Measurements from ENCODE around the gene VTI1B.
"Not testable (repeated sequence)": the region's sequence is repeated elsewhere in the genome, so short reads cannot be mapped to it uniquely, and the experiment has no call there.

The VTI1B gene, protein sequence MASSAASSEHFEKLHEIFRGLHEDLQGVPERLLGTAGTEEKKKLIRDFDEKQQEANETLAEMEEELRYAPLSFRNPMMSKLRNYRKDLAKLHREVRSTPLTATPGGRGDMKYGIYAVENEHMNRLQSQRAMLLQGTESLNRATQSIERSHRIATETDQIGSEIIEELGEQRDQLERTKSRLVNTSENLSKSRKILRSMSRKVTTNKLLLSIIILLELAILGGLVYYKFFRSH

GRCh38 chr14:67674480-67675218 is at the start of gene VTI1B:
Gene VTI1B, minus strand, starts transcription at chr14:67674632. Its CDS starts 143 bp downstream, at chr14:67674489.
- DNase-seq (ENCODE audit: low read depth in 2 of 2) = peak; percentile 47 to 70

- DNase-seq (ENCODE audit: low read depth in 2 of 2) = no peak
Measured at GRCh38 chr14:67722293-67722692, 47.9 kb upstream of the VTI1B start.

- DNase-seq (ENCODE audit: low read depth in 2 of 2) = no peak
Measured at GRCh38 chr14:67721875-67722274, 47.4 kb upstream of the VTI1B start.

DNA sequence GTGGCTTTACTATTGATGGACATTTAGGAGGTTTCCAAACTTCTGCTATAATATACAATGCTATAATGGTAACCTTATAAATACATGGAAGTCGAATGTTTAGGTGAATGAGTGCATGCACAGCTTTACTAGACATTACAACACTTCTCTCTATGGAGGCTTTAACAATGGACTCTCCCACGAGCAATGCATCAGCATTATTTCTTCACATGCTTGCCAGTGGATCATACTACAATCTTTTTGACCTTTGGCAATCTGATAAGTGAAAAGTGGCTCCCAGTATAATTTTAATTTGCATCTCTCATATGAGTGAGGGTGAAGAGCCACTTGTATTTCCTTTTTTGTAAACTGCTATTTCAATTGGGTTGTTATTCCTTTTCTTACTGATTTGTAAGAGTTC is 45.4 kb upstream of the VTI1B start:
- DNase-seq (ENCODE audit: low read depth in 2 of 2) = no peak

DNA sequence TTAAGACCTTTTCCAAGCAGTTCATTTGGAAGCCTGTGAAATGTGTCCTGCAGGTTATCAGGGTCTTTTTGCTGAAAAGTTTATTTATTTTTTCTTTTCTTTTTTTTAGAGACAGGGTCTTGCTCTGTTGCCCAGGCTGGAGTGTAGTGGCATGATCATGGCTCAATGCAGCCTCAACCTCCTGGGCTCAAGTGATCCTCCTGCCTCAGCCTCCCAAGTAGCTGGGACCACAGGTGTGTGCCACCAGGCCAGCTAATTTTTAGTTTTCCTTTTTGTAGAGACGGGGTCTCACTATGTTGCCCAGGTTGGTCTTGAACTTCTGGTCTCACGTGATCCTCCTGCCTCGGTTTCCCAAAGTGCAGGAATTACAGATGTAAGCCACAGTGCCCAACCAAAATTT is 45.0 kb upstream of the VTI1B start:
- DNase-seq (ENCODE audit: low read depth in 2 of 2) = not testable (repeated sequence)

DNA sequence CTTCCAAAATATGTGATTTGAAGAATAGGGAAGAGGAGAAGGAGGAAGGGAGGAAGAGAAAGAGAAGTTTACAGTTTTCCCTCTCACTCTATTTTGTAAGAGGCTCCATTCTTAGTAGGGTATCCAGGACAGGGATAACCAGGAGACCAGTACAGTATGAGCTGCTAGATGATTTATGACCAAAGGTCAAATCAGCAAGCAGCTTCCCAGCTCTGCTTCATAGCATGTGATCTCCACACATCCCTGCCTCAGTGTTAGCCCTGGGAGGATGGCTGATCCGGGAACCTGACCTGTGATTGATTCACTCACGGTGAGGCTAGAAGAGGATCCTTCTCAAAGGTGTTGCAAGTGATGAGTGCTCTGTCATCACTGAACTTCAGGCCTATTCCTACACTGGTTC is 43.8 kb upstream of the VTI1B start:
- no peak for DNase-seq (ENCODE audit: low read depth in 2 of 2)

DNA sequence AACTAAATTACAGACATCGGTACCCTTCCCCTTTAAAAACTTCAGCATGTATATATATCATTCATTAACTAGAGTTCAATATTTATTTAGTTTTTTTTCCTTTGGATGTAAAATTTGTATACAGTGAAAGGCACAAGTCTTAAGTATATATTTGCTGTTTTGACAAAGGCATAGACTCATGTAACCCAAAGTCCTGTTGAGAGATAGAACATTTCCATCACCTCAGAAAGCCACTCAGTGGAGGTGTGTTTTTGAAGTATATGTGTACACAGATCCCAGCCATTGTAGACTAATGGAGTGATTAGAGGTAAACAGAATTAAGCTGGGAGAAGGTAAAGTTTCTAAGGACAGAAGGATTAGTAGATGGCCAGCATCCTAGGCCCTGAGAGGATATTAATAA is 42.6 kb upstream of the VTI1B start:
- no peak for DNase-seq (ENCODE audit: low read depth in 2 of 2)

DNA sequence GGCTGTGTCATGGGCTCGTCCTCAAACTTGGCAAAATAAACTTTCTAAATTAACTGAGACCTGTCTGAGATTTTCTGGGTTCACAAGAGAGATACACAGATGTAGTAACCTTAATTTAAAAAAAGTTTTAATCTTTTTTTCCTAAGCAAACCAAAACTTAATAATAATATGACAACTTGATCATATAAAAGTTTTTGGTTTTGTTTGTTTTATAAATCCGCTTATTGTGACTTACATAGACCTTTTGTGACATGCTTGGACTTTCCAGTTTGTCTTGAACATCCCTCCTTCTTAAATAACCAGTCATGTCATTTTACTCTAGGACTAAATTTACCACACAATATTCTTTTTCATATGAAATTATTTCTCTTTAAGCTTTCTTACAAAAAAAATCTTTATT is 35.8 kb upstream of the VTI1B start:
- DNase-seq (ENCODE audit: low read depth in 2 of 2) = no peak

DNA sequence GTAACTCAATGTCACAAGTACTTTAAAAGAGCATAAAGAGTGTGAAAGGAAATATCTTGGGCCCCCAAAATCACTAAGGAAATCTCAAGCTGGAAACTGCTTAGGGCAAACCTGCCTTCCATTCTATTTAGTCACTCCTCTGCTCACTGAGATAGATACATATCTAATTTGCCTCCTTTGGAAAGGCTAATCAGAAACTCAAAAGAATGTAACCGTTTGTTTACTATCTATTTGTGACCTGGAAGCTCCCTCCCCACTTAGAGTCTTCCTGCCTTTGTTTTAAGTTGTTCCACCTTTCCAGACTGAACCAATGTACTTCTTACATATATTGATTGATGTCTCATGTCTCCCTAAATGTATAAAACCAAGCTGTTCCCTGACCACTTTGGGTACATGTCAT is 35.4 kb upstream of the VTI1B start:
- not testable (repeated sequence) for DNase-seq (ENCODE audit: low read depth in 2 of 2)

DNA sequence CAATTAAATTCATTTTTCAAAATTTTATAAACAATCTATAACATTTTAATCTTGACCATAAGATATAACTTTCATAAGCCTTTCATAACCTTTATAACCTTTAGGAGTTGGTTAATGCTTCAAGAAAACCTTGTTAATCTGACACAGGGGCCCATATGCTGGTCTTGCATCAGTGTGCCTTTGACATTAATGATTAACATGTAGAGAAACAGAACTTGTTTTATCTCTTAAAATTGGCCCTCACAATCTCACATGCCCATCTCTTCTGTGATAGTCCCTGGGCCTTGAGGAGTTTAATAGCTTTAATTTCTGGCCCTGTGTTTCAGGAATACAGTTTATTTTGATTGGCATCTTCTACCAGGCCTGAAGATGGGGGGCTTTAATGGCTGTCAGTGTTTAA is 34.9 kb upstream of the VTI1B start:
- not testable (repeated sequence) for DNase-seq (ENCODE audit: low read depth in 2 of 2)

- no peak for DNase-seq (ENCODE audit: low read depth in 2 of 2)
Measured at GRCh38 chr14:67705211-67705610, 30.8 kb upstream of the VTI1B start.

- DNase-seq (ENCODE audit: low read depth in 2 of 2) = no peak
Measured at GRCh38 chr14:67704484-67705089, 30.2 kb upstream of the VTI1B start.

DNA sequence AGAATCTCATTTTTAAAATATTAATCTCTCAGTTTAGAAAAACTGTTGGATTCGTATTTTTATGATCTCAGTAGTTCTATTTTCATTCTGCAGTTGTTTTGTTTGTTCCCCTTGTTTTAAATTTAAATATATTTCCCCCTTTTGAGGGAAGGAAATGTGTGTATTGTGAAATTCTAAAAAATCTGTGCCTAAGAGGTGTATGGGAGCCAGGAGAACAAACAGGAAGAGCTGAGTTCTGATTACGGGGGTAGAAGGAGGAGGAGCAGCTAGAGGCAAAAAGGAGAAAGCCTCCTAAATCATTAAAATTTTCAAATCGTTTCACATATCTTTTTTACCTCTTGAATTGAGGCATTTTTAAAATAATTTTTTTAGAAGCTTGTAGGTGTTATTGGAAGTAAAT is 29.6 kb upstream of the VTI1B start:
- no peak for DNase-seq (ENCODE audit: low read depth in 2 of 2)

DNA sequence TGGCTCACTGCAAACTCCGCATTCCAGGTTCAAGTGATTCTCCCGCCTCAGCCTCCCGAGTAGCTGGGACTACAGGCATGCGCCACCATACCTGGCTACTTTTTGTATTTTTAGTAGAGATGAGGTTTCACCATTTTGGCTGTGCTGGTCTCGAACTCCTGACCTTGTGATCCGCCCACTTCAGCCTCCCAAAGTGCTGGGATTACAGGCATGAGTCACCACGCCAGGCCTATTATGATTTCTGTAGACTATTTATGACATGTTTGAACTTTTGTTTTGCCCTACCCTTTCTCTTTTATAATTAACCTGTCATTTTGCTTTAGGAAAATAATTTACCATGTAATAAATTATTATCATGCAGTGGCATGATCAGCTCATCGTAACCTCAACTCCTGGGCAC is 27.1 kb upstream of the VTI1B start, which contains the start of gene RDH12:
Gene RDH12, plus strand, starts transcription at position 395 of the 400 bp plus-strand sequence. CDS start 20,757 bp downstream, outside the sequence.
- DNase-seq (ENCODE audit: low read depth in 2 of 2) = not testable (repeated sequence)

DNA sequence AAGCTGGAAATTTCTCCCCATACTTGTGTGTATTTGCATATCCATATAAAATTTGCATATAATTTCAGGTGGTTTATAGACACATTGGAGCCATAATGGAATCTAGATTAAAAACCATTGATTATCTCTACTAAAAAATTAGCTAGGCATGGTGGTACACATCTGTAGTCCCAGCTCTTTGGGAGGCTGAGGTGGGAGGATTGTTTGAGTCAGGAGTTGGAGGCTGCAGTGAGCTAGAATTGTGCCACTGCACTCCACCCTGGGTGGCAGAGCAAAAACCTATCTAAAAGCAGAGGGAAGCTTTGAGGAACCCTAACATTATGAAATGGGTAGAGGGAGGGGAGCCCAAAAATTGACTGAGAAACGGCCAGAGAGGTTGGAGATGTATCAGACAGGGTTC is 23.7 kb upstream of the VTI1B start:
- DNase-seq (ENCODE audit: low read depth in 2 of 2) = no peak

- no peak for DNase-seq (ENCODE audit: low read depth in 2 of 2)
Measured at GRCh38 chr14:67697006-67697405, 22.6 kb upstream of the VTI1B start.

DNA sequence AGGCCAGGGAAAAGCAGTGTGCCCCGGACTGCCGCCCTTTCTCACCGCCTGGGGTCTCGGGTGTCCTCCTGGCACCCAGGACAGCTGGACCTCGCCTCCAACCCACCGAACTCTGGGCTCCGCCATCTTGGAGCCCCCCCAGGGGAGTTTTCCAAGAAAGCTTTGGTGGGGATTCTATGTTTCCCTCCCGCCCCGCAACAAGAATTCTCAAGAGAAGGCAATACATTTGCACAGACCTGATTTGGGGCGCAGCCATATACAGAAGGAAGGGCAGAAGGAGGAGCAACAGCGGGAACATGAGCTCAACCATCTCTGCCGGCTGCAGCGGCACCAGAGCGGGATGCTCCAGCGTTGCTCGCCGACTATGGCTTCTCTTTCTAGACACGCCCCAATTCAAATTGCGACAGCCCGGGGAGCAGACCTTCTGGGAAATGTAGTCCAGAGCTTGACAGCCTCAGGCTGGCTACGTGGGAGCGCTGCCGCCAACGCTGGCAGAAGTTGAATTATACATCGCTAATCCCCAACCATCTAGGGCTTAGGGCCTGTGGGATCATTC is 21.0 kb upstream of the VTI1B start, which contains the start of gene RDH11:
Gene RDH11, minus strand, starts transcription at position 371 of the 556 bp plus-strand sequence. Its CDS starts 61 bp downstream, at position 310.
- peak; percentile 62 to 76 for DNase-seq (ENCODE audit: low read depth in 2 of 2)

GRCh38 chr14:67694791-67695393 is 20.5 kb upstream of the VTI1B start:
- peak; percentile 41 to 60 for DNase-seq (ENCODE audit: low read depth in 2 of 2)

- no peak for DNase-seq (ENCODE audit: low read depth in 2 of 2)
Measured at GRCh38 chr14:67690011-67690410, 15.6 kb upstream of the VTI1B start.

DNA sequence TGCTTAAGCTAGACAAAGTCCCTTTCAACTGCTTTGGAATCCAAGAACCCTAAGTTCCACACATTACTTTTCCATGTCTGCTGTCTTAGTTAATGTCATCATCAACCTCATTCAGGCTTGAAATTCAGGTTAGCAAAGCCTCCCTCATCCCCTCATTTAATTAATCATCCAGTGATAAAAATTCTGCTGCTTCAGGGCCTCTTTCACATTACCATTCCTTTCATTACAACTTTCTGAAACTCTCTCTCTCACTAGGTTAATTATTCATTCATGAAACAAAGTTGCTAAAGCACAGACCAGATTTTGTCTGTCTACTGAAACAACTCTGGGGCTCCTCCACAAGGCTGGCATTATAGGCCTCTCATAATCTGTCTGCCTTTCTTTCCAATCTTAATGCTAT is 9.4 kb upstream of the VTI1B start:
- no peak for DNase-seq (ENCODE audit: low read depth in 2 of 2)

DNA sequence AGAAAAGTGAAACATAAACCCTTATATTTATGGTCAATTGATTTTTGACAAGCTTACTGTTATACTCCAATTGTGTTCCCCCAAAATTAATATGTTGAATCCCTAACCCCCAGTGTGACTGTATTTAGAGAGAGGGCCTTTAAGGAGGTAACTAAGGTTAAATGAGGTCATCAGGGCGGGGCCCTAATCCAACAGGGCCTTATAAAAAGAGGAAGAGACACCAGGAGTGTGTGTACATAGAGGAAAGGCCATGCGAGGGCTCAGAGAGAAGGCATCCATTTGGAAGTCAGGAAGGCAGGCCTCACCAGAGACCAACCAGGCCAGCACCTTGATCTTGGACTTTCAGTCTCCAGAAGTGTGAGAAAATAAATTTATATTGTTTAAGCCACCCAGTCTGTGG is 6.5 kb upstream of the VTI1B start:
- no peak for DNase-seq (ENCODE audit: low read depth in 2 of 2)

DNA sequence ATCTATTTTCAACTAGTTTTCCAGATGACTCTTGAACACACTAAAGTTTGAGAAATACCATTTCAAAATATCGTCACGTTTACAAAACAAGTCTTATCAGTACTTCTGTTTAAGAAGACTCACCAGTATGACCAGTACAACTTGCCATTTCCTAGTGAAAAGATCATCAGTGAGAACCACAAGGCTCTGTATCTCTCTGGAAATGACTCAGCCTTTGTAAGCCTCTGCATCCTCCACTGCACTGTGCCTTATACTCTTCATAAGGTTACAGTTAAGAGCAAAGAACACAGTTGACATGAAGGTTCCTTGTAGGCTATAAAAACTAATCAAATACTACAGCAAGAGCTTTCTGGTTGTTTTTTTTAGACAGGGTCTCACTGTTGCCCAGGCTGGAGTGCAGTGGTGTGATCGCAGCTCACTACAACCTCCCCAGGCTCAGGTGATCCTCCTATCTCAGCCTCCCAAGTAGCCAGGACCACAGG is 5.7 kb upstream of the VTI1B start:
- DNase-seq (ENCODE audit: low read depth in 2 of 2) = no peak

Measured in stimulated activated CD8-positive, alpha-beta memory T cell treated with anti-CD3 and anti-CD28 coated beads, Interleukin-15, amount 100 ng/mL, for 4 hours (primary cell).